GM10266 (cell line): ENCODE results near the gene GUCY2F.
A peak's percentile ranks its signal among the peaks of the same experiment; 100 is the strongest.

Experiments
- DNase-seq: peaks from one replicate; pipeline ENCODE4 v3.0.0; 2012; ENCODE audit errors: extremely low spot score
- CTCF ChIP-seq: IDR thresholded peaks from 2 replicates; pipeline ENCODE4 v1.5.1; 2012; ENCODE audit warnings: mild to moderate bottlenecking, low read depth; ENCODE audit not compliant: control insufficient read depth, insufficient read depth; ENCODE audit errors: missing control alignments

Gene GUCY2F

GRCh38 chrX:109487640-109488039 is 5.8 kb upstream of the GUCY2F start:
- no peak for DNase-seq
- no peak for TF ChIP-seq CTCF

GRCh38 chrX:109485470-109486340 is 3.8 kb upstream of the GUCY2F start:
- TF ChIP-seq CTCF = peak; percentile 80

GRCh38 chrX:109484886-109485285 is 3.0 kb upstream of the GUCY2F start:
- no peak for TF ChIP-seq CTCF

More at GRCh38 chrX:109485470-109486340, 3.8 kb upstream of the GUCY2F start:
- DNase-seq = peak; percentile 18

GRCh38 chrX:109475174-109475891 is 6.6 kb downstream of the GUCY2F start:
- no peak for DNase-seq
- no peak for TF ChIP-seq CTCF

More at GRCh38 chrX:109484886-109485285, 3.0 kb upstream of the GUCY2F start:
- DNase-seq = no peak

GRCh38 chrX:109472939-109473735 is 8.7 kb downstream of the GUCY2F start:
- TF ChIP-seq CTCF = no peak
- DNase-seq = no peak

- no peak for TF ChIP-seq CTCF
Measured at GRCh38 chrX:109464231-109464630, 17.7 kb downstream of the GUCY2F start.

GRCh38 chrX:109463784-109464183 is 18.1 kb downstream of the GUCY2F start:
- TF ChIP-seq CTCF = no peak
- no peak for DNase-seq

More at GRCh38 chrX:109464231-109464630, 17.7 kb downstream of the GUCY2F start:
- no peak for DNase-seq
